Measurements from ENCODE around the gene SLC16A2.

DNA sequence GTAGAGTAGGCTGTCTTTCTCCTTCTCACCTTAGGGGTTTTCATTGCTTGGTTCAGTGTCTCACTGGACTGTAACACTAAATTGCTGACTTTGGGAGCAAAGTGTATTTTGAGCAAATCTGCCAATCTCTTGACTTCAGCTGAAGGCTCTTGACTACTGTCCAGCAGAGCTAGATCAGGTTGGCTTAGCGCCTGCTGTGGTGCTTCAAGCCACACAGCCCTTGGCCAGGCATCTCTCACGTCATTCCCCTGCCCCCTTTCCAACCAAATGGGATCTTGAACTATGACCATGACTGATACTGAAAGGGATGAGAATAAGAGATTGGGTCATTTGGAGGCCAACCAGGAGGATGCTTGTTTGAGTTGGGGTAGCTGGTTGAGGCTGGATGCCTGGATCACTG, 4.8 kb downstream of the SLC16A2 start:
- TF ChIP-seq, protein P1, sequence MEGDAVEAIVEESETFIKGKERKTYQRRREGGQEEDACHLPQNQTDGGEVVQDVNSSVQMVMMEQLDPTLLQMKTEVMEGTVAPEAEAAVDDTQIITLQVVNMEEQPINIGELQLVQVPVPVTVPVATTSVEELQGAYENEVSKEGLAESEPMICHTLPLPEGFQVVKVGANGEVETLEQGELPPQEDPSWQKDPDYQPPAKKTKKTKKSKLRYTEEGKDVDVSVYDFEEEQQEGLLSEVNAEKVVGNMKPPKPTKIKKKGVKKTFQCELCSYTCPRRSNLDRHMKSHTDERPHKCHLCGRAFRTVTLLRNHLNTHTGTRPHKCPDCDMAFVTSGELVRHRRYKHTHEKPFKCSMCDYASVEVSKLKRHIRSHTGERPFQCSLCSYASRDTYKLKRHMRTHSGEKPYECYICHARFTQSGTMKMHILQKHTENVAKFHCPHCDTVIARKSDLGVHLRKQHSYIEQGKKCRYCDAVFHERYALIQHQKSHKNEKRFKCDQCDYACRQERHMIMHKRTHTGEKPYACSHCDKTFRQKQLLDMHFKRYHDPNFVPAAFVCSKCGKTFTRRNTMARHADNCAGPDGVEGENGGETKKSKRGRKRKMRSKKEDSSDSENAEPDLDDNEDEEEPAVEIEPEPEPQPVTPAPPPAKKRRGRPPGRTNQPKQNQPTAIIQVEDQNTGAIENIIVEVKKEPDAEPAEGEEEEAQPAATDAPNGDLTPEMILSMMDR (IDR thresholded peaks at IDR 0.05; ENCODE audit: low read depth, low read length): no peak
- no peak for TF ChIP-seq POLR2A (IDR thresholded peaks at IDR 0.05; ENCODE audit: extremely low read depth, insufficient read length)
